HG02610 (cell line): ENCODE data around the gene CFAP53.
"Not testable (repeated sequence)": the region's sequence is repeated elsewhere in the genome, so short reads cannot be mapped to it uniquely, and the experiment has no call there.

Experiments used
- ATAC-seq: cut with Tn5 transposase; IDR thresholded peaks from one replicate; pipeline ENCODE4 v1.9.1; 2021; ENCODE audit warnings: mild to moderate bottlenecking, moderate library complexity; ENCODE audit not compliant: unreplicated experiment

The CFAP53 gene

GRCh38 chr18:50288348-50289107 lies 22.2 kb upstream of the CFAP53 start:
- not testable (repeated sequence) for ATAC-seq

- ATAC-seq = peak; percentile 93
These were observed 21.4 kb upstream of the CFAP53 start, which contains the start of gene CXXC1 for GRCh38 chr18:50287441-50288347. Gene CXXC1 (minus strand): TSS chr18:50287692. CDS start chr18:50287589, 103 bp downstream.

- ATAC-seq = no peak
These were observed 20.7 kb upstream of the CFAP53 start for GRCh38 chr18:50287028-50287440.

GRCh38 chr18:50286391-50287027 lies 20.2 kb upstream of the CFAP53 start:
- ATAC-seq = no peak

- ATAC-seq = no peak
These were observed 19.5 kb upstream of the CFAP53 start for GRCh38 chr18:50285631-50286321.

- no peak for ATAC-seq
These were observed 18.8 kb upstream of the CFAP53 start for GRCh38 chr18:50285071-50285470.

- ATAC-seq = no peak
These were observed 18.1 kb upstream of the CFAP53 start for GRCh38 chr18:50284255-50284885.

- no peak for ATAC-seq
These were observed 17.3 kb upstream of the CFAP53 start for GRCh38 chr18:50283469-50284209.

GRCh38 chr18:50282521-50283335 lies 16.4 kb upstream of the CFAP53 start:
- no peak for ATAC-seq

GRCh38 chr18:50281972-50282520 lies 15.8 kb upstream of the CFAP53 start:
- ATAC-seq = no peak

- peak; percentile 94 for ATAC-seq
These were observed 15.1 kb upstream of the CFAP53 start, which contains the start of gene MBD1 for GRCh38 chr18:50281295-50281971. Gene MBD1 (minus strand): TSS chr18:50281523. CDS start chr18:50279992, 1,531 bp downstream.

GRCh38 chr18:50280707-50281294 lies 14.5 kb upstream of the CFAP53 start:
- ATAC-seq = no peak

GRCh38 chr18:50279752-50280151 lies 13.5 kb upstream of the CFAP53 start:
- ATAC-seq = no peak

- no peak for ATAC-seq
These were observed 11.6 kb upstream of the CFAP53 start for GRCh38 chr18:50277942-50278341.

GRCh38 chr18:50276452-50276851 lies 10.2 kb upstream of the CFAP53 start:
- no peak for ATAC-seq

GRCh38 chr18:50275503-50276036 lies 9.3 kb upstream of the CFAP53 start:
- ATAC-seq = no peak

- no peak for ATAC-seq
These were observed 8.6 kb upstream of the CFAP53 start for GRCh38 chr18:50274941-50275340.
